NB4 (cell line): ENCODE data around the gene ARHGAP26.

Experiments used
- CTCF ChIP-seq: IDR thresholded peaks from one replicate; pipeline ENCODE4 v1.5.1; 2012; ENCODE audit warnings: low read depth, low read length
- MAX ChIP-seq: IDR thresholded peaks from 2 replicates; pipeline ENCODE4 v1.6.1; 2011; ENCODE audit warnings: low read depth, low read length

- TF ChIP-seq MAX: no peak
- no peak for TF ChIP-seq CTCF
Measured at GRCh38 chr5:143132739-143133138, 362.6 kb downstream of the ARHGAP26 start.
